ENCODE data around the gene PATL1.

DNA sequence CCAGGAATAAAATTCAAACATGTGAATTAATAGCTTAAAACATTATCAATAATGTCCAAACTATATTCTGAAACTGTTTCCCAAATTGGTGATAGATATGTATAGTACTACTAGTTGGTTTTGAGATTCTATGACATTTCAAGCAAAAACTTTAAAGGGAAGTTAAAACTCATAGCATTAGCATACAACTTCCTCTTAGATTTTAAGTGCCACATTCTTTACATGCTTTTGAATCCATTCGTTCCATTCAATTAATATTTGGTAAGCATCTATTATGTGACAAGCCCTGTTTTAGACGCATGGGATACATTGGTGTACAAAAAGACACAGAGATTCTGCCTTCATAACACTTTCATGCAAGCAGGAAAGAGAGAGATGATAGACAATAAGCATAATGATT is 8.9 kb downstream of the PATL1 start:
- TF ChIP-seq EZH2 (IDR thresholded peaks at IDR 0.05; ENCODE audit: insufficient read depth, poor library complexity, severe bottlenecking) (no peak), EZH2phosphoT487 (IDR thresholded peaks at IDR 0.05; ENCODE audit: insufficient read depth, low read depth) (no peak)
